ENCODE measurements around the gene CAMK1.

GRCh38 chr3:9781551-9781950, 11.8 kb upstream of the CAMK1 start:
- TF ChIP-seq GATA3 (IDR thresholded peaks at IDR 0.05; ENCODE audit: low read depth, low read length) (no peak), GATA2 (IDR thresholded peaks at IDR 0.05; ENCODE audit: low read depth, low read length) (no peak)
